ENCODE measurements around the gene PTPRM. TPM values are rescaled to one million over a fixed set of nuclear protein-coding genes. Genes with fewer than 3 reads are reported as not detected.

Gene PTPRM
- total and polyA plus RNA-seq, 2 of the 4 experiments (the other 2 are of a cell fraction), result 28.3 to 51.2 TPM

DNA sequence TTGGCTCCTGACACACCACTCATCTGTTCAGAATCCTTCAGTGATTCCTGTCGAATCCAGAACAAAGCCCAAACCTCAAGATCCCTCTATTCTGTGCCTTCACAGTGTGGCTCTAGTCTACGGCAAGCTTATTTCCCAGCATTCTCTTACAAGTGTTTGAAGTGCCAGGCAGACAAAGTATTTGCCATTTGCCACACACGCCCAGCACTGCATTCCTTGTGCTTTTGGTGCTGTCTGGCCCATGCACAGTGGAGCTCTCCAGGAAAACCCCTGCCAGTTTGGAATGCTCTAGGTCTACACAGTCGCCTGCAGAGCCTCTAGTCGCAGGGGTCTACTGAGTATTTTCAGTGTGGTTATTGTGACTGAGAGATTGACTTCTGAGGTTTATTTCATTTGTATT is 783.5 kb downstream of the PTPRM start:
- no peaks in the 10 kb centered on the region for H4K20me1 ChIP-seq (ENCODE audit: insufficient read depth, low read length)
- peaks cover 2% of the 10 kb centered on the region; the same call in 1 of the 2 replicates for H3K36me3 ChIP-seq (ENCODE audit: control insufficient read depth, insufficient read depth, low read length)
- no peak for DNase-seq
- ChIA-PET POLR2A (ENCODE audit: unreplicated experiment) (no interaction called here), CTCF (interaction anchor here (1.3 kb wide), 1 partner anchor 23 kb away, joined by 3 read pairs; no protein-coding TSS in a partner anchor)
- no peak overlapping the region for H3K18ac ChIP-seq (ENCODE audit: low read depth, low read length)
- WGBS, 2 experiments (ENCODE audit: extremely low coverage in 2 of 2, insufficient read length in 1 of 2), result 95% methylated on average over 2 of the region's 5 CpGs; no CpG with 5 or more reads in 1 of the 2 experiments
- no peak overlapping the region for H2BK120ac ChIP-seq (ENCODE audit: low read depth, low read length)
- no peaks in the 10 kb centered on the region for H3K79me1 ChIP-seq (ENCODE audit: low read depth in 1 of 2, low read length in 2 of 2)
- H3K4me1 ChIP-seq (ENCODE audit: control insufficient read depth, insufficient read depth, low read length), result no peaks in the 10 kb centered on the region
- no peak overlapping the region for H3K4ac ChIP-seq (ENCODE audit: low read depth, low read length)
- H3K9me1 ChIP-seq (ENCODE audit: insufficient read depth, low read length), result no peaks in the 10 kb centered on the region; the same call in 1 of the 2 replicates
- no peak overlapping the region for H2AFZ ChIP-seq (replicated peaks; ENCODE audit: low read length, poor library complexity)
- TF ChIP-seq RAD21 (IDR thresholded peaks at IDR 0.05; ENCODE audit: low read length) (no peak), RFX5 (IDR thresholded peaks at IDR 0.05; ENCODE audit: low read depth, low read length) (no peak), BHLHE40 (IDR thresholded peaks at IDR 0.05; ENCODE audit: low read depth, low read length) (no peak), MAZ (IDR thresholded peaks at IDR 0.05; ENCODE audit: borderline replicate concordance, low read depth, low read length) (no peak), POLR2A (IDR thresholded peaks at IDR 0.05; ENCODE audit: low read depth, low read length) (no peak), CEBPB (IDR thresholded peaks at IDR 0.05; ENCODE audit: low read depth, low read length) (no peak), CHD1 (IDR thresholded peaks at IDR 0.05; ENCODE audit: low read depth, low read length) (no peak)
- TF ChIP-seq, protein P1, sequence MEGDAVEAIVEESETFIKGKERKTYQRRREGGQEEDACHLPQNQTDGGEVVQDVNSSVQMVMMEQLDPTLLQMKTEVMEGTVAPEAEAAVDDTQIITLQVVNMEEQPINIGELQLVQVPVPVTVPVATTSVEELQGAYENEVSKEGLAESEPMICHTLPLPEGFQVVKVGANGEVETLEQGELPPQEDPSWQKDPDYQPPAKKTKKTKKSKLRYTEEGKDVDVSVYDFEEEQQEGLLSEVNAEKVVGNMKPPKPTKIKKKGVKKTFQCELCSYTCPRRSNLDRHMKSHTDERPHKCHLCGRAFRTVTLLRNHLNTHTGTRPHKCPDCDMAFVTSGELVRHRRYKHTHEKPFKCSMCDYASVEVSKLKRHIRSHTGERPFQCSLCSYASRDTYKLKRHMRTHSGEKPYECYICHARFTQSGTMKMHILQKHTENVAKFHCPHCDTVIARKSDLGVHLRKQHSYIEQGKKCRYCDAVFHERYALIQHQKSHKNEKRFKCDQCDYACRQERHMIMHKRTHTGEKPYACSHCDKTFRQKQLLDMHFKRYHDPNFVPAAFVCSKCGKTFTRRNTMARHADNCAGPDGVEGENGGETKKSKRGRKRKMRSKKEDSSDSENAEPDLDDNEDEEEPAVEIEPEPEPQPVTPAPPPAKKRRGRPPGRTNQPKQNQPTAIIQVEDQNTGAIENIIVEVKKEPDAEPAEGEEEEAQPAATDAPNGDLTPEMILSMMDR (conservative IDR thresholded peaks at IDR 0.05; ENCODE audit: low read depth, low read length), result no peak
- TF ChIP-seq, protein P2, sequence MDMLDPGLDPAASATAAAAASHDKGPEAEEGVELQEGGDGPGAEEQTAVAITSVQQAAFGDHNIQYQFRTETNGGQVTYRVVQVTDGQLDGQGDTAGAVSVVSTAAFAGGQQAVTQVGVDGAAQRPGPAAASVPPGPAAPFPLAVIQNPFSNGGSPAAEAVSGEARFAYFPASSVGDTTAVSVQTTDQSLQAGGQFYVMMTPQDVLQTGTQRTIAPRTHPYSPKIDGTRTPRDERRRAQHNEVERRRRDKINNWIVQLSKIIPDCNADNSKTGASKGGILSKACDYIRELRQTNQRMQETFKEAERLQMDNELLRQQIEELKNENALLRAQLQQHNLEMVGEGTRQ (IDR thresholded peaks at IDR 0.05; ENCODE audit: low read depth, low read length), result no peak
- in situ Hi-C loops (cut with MboI; ENCODE audit: low sequenced_read_pairs) (no loop called here), dilution Hi-C loops (cut with HindIII; ENCODE audit: low sequenced_read_pairs, unreplicated experiment) (no loop called here), intact Hi-C loops (cut with micrococcal nuclease) (no loop called here)
- H3K4me3 ChIP-seq (ENCODE audit: insufficient read depth, low read depth, low read length), result no peak overlapping the region
- no peak overlapping the region for H4K91ac ChIP-seq (ENCODE audit: insufficient read depth, low read depth, low read length)
- H2BK5ac ChIP-seq (ENCODE audit: low read depth, low read length, poor library complexity, severe bottlenecking), result no peak overlapping the region
- no peak overlapping the region for H3K23ac ChIP-seq (ENCODE audit: low read depth, low read length)
- H4K5ac ChIP-seq (ENCODE audit: low read depth, low read length), result no peak overlapping the region
- no peak overlapping the region for H3K56ac ChIP-seq (ENCODE audit: extremely low read depth, insufficient read depth, low read length)
- H3K27ac ChIP-seq (ENCODE audit: insufficient read depth, low read length), result no peak overlapping the region
- no peak overlapping the region for H3K14ac ChIP-seq (replicated peaks; ENCODE audit: low read depth, low read length)
- no peak overlapping the region for H2AK5ac ChIP-seq (ENCODE audit: low read depth, low read length)
- no peak overlapping the region for H2BK20ac ChIP-seq (ENCODE audit: low read depth, low read length)
- no peak overlapping the region for H3K9ac ChIP-seq (ENCODE audit: low read depth, low read length)
- no peaks in the 10 kb centered on the region for H3K9me3 ChIP-seq (ENCODE audit: control insufficient read depth, insufficient read depth, low read length)
- H4K8ac ChIP-seq (ENCODE audit: low read depth in 2 of 2, low read length in 2 of 2), result no peak overlapping the region
- ATAC-seq (ENCODE audit: low read depth), result no peak
- BruUV-seq (replicated peaks), result no TSS peak
- H2BK15ac ChIP-seq (ENCODE audit: low read depth, low read length), result no peak overlapping the region
- H3K4me2 ChIP-seq (ENCODE audit: low read depth, low read length), result no peak overlapping the region
- H2AK9ac ChIP-seq (replicated peaks; ENCODE audit: low read depth, low read length, poor library complexity), result no peak overlapping the region
- H3K27me3 ChIP-seq (ENCODE audit: control insufficient read depth, insufficient read depth, low read length), result no peaks in the 10 kb centered on the region
